ENCODE results near the gene PAQR5.

DNA sequence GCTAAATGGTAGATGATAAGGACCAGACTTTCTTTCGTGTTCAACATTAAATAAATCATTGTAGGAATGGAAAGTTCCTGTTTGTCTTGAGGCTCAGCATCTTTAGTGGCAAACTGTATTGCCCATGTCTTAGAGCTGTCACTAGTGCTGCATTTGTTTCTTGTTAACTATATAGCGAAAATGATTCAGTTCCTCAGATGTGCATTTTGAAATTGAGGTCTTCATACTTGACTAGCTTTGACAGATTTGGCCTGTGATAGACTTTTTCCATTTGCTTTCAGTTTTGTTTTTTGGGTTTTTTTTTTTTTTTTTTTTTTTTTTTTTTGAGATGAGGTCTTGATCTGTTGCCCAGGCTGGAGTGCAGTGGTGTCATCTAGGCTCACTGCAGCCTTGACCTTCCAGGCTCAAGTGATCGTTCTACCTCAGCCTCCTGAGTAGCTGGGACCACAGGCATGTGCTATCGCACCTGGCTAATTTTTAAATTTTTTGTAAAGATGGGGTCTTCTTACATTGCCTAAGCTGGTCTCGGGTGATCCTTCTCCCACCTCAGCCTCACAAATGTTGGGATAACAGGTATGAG lies 144.4 kb downstream of the PAQR5 start:
- TF ChIP-seq, protein P1, sequence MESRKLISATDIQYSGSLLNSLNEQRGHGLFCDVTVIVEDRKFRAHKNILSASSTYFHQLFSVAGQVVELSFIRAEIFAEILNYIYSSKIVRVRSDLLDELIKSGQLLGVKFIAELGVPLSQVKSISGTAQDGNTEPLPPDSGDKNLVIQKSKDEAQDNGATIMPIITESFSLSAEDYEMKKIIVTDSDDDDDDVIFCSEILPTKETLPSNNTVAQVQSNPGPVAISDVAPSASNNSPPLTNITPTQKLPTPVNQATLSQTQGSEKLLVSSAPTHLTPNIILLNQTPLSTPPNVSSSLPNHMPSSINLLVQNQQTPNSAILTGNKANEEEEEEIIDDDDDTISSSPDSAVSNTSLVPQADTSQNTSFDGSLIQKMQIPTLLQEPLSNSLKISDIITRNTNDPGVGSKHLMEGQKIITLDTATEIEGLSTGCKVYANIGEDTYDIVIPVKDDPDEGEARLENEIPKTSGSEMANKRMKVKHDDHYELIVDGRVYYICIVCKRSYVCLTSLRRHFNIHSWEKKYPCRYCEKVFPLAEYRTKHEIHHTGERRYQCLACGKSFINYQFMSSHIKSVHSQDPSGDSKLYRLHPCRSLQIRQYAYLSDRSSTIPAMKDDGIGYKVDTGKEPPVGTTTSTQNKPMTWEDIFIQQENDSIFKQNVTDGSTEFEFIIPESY (IDR thresholded peaks at IDR 0.05): no peak
- TF ChIP-seq, protein P2, sequence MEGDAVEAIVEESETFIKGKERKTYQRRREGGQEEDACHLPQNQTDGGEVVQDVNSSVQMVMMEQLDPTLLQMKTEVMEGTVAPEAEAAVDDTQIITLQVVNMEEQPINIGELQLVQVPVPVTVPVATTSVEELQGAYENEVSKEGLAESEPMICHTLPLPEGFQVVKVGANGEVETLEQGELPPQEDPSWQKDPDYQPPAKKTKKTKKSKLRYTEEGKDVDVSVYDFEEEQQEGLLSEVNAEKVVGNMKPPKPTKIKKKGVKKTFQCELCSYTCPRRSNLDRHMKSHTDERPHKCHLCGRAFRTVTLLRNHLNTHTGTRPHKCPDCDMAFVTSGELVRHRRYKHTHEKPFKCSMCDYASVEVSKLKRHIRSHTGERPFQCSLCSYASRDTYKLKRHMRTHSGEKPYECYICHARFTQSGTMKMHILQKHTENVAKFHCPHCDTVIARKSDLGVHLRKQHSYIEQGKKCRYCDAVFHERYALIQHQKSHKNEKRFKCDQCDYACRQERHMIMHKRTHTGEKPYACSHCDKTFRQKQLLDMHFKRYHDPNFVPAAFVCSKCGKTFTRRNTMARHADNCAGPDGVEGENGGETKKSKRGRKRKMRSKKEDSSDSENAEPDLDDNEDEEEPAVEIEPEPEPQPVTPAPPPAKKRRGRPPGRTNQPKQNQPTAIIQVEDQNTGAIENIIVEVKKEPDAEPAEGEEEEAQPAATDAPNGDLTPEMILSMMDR (IDR thresholded peaks at IDR 0.05; ENCODE audit: low read depth, low read length, missing input control): no peak

All from liver (tissue), 2 donors.